ENCODE data around the gene HNRNPU.

HNRNPU gene

DNA sequence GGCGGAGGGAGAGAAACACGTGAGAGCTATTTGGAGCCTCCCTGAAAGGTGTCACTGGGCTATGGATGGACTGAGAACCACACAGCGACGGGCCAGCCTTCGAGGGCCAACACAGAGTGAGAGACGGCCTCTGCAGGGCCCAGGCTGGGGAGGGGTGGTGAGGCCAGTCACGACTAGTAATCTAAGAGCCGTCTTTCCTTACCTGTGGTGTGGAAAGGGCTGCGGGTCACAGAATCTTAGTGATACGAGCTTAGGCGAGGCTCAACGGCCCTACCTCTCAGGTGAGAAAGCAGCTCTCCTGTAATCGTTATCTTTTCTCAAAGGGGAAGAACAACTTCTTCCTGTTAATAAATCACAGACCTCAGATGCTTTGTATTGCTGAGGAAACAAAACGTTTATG lies 62.3 kb downstream of the HNRNPU start:
- no peak for DNase-seq (ENCODE audit: low spot score)

DNA sequence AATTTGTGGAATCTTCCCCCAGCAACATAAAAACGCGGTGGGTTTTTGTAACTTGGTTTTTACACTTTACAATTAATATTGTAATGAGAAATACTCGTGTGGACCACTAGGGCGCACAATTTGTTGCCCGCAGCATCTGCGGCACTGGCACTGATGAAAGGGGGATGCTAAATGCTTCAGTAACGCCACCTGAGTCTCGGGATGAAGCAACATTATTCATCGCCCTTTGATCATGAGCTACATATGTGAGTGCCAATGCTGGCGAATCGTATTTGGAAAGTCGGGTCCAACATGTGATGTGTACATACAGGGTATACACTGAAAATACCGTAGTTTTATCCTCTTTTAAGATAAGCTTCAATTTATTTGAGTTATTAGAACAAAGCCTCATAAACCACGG lies 63.1 kb downstream of the HNRNPU start:
- peak; percentile 45 for DNase-seq (ENCODE audit: low spot score)

GRCh38 chr1:244800821-244801220 lies 63.5 kb downstream of the HNRNPU start:
- no peak for DNase-seq (ENCODE audit: low spot score)
